GM21825 (cell line): ENCODE measurements around the gene CCDC127.
A peak's percentile ranks its signal among the peaks of the same experiment; 100 is the strongest.
"Not testable (repeated sequence)": the region's sequence is repeated elsewhere in the genome, so short reads cannot be mapped to it uniquely, and the experiment has no call there.

ENCODE experiments used
- ATAC-seq: cut with Tn5 transposase; IDR thresholded peaks from one replicate; pipeline ENCODE4 v1.9.1; 2021; ENCODE audit warnings: mild to moderate bottlenecking, moderate library complexity; ENCODE audit not compliant: unreplicated experiment

Gene CCDC127, protein sequence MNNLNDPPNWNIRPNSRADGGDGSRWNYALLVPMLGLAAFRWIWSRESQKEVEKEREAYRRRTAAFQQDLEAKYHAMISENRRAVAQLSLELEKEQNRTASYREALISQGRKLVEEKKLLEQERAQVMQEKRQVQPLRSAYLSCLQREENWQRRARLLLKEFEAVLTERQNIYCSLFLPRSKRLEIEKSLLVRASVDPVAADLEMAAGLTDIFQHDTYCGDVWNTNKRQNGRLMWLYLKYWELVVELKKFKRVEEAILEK

DNA sequence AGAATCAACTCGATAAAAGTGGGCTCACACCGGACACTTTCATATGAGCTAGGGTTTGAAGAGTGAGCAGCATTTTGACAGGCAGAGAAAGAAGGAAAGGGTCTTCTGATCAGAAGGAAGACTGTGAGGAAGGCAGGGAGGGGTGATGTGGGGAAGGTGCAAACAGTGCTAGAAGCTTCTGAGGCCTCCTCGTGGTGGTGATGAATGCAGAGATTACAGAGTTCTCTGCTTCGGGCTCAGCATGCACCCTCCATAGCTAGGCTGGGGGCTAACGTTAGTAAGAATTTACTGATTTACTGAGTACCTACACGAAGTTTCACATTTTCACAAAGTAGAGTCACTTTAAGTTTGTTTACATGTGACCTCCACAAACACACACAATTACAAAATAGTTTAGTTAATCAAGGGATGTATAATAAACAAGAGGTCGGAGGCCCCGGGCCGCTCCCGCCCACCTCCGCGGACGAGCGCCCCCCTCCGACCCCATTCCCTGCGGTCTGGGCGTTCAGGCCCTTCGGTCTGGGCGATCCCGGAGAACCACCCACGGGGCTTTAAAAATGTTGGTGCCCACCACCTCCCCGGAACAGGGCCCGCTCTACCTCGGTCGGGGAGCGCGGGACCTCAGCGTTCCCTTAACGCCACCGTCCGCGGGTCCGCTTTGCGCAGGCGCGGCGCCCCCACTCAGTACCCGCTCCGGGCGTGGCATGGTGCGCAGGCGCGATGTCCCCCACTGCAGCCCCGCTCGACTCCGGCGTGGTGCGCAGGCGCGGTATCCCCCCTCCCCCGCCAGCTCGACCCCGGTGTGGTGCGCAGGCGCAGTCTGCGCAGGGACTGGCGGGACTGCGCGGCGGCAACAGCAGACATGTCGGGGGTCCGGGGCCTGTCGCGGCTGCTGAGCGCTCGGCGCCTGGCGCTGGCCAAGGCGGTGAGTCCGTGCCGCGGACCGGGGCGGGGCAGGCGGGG is at the start of gene CCDC127, which contains the start of gene SDHA:
Gene CCDC127, minus strand, starts transcription at position 660 of the 963 bp plus-strand sequence. CDS start 1,304 bp downstream, outside the sequence.
Gene SDHA, plus strand, starts transcription at position 827 of the 963 bp plus-strand sequence. Its CDS starts 36 bp downstream, at position 863.
- ATAC-seq: peak; percentile 71

DNA sequence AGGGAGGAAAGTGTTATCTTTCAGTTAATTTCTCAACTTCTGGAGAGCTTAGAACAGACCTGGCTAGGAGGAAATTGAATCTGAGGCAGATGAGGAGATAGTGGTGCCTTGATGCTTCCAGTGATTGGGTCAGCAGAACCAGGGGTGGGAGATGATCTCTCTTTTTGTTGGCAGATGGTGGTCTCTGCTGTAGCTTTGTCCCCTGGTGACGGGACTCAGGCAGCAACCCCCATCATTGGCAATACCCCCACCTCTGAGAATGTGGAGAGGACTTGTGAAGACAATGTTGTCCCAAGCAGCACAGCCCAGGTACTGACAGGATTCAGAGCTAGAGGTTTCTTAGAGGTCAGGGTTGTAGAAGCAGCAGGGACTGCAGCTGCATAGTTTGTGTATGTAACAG is 49.8 kb upstream of the CCDC127 start:
- ATAC-seq: no peak

DNA sequence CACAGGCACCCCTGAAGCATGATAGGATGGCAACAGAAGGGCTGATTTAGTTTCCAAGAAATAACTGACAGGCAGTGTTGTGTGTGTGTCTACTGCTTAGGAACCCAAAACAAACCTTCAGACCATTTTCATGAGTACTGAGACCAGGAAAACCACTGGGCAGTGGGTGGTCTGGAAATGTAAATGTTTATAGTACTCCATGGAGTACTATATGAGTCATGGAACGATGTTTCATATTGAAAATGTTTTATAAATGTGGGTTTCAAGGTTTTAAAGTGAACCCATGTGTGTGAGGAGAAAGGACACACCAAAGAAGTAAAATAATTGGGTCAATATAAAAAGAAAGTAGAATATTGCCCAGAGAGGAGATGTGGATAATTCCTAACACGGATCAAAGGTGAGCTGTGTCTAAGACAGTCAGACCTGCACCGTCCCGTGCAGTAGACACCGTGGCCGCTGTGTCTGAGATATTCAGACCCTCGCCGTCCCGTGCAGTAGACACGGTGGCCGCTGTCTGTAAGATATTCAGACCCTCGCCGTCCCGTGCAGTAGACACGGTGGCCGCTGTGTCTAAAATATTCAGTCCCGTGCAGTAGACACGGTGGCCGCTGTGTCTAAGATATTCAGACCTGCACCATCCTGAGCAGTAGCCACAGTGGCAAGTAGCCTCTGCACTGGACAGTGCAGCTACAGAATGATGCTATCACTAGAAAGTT is 48.5 kb upstream of the CCDC127 start:
- ATAC-seq: not testable (repeated sequence)

DNA sequence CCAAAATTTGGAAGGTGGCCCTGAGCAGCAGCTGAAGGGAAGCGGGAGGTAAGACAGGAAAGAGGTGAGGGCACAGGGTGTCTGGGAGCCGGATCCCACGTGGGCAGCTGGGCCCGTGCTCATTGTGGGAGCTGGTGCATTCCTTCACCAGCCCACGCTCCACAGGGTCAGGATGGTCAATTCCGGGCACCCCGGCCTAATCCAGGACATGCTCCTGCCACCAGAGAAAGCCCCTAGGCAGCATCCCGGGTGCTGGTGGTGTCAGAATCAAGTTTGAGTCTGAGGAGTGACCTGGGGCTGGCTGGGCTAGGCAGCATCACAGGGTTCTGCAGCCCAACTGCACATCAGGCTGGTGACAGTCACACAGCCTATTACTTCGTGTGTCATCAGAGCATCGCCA is 46.4 kb upstream of the CCDC127 start:
- ATAC-seq: no peak

DNA sequence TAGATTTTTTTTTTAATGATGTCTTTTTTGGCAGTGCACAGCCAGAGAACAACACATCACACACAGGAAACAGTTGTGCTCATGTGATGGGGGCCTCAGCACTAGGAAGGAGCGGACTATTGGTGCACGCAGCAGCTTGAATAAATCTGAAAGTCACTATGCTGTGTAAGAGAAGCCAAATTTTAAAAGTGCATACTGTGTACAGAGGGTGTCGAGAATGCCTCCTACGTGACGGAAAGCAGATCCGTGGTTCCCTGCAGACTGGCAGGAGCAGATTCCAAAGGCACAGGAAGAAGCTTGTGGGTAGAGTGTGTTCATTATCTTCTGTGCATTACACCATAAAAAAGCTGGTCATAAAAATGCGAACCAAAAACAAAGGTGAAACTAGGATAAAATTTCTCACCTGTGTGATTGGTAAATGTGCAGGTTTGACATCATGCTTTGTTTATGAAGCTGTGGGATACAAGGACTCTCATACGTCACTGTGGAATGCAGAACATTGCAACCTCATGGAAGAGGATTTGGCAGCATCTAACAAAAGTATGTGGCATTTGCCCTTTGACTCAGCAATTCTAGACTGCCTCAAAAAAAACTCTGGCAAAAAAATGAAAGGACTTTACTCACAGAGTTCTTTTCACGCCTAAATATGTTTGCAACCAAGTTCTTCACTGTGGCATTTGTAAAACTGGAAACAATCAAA is 45.5 kb upstream of the CCDC127 start:
- ATAC-seq: not testable (repeated sequence)

DNA sequence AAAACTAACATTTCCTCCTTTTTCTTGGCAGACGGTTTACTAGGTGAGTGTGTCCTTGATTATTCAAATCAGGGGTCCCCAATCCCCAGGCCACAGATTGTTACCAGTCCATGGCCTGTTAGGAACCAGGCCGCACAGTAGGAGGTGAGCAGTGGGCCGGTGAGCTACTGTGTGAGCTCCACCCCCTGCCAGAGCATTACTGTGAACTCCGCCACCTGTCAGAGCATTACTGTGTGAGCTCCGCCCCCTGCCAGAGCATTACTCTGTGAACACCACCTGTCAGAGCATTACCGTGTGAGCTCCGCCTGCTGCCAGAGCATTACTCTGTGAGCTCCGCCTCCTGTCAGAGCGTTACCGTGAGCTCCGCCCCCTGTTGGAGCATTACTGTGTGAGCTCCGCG is 39.2 kb upstream of the CCDC127 start:
- ATAC-seq: no peak

DNA sequence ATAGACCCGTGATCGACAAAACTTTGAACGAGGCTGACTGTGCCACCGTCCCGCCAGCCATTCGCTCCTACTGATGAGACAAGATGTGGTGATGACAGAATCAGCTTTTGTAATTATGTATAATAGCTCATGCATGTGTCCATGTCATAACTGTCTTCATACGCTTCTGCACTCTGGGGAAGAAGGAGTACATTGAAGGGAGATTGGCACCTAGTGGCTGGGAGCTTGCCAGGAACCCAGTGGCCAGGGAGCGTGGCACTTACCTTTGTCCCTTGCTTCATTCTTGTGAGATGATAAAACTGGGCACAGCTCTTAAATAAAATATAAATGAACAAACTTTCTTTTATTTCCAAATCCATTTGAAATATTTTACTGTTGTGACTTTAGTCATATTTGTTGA is 38.4 kb upstream of the CCDC127 start:
- not testable (repeated sequence) for ATAC-seq

DNA sequence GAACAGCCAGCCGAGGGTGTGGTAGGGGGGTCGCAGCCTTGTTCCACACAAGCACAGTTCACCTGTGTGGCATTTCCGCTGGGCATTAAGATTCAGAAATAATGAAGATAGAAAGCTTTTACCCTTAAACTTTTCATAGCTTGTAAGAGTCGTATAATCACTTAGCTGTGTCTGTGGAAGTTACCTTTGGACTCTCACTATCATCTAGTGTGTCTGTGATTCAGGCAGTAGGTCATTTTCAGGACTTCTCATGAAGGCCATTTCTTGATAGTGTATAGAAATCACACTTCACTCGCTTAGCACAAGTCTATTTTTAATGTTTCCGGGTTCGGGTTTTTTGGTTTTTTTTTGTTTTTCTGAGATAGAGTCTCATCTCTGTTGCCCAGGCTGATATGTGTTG is 37.2 kb upstream of the CCDC127 start:
- not testable (repeated sequence) for ATAC-seq

DNA sequence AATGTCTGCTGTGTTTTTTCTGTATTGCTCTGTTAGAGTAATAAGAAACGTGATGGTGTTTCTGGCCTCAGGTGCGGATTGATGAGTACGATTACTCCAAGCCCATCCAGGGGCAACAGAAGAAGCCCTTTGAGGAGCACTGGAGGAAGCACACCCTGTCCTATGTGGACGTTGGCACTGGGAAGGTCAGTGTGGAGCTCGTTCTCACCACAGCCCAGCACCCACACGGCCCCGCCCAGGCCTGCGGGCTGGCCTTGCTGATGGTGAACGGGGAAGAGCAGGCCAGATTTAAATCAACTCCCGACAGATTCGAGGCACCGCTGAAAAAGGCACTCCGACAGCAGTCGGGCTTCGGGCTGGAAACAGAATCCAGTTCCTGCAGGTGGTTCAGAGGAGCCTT is 36.4 kb upstream of the CCDC127 start:
- ATAC-seq: not testable (repeated sequence)

DNA sequence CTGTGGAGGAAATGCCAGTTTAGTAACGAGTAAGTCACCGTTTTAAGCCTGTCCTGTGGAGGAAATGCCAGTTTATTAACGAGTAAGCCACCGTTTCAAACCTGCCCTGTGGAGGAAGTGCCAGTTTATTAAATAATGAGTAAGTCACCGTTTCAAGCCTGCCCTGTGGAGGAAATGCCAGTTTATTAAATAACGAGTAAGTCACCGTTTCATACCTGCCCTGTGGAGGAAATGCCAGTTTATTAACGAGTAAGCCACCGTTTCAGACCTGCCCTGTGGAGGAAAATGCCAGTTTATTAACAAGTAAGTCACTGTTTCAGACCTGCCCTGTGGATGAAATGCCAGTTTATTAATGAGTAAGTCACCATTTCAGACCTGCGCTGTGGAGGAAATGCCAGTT is 34.6 kb upstream of the CCDC127 start:
- no peak for ATAC-seq

DNA sequence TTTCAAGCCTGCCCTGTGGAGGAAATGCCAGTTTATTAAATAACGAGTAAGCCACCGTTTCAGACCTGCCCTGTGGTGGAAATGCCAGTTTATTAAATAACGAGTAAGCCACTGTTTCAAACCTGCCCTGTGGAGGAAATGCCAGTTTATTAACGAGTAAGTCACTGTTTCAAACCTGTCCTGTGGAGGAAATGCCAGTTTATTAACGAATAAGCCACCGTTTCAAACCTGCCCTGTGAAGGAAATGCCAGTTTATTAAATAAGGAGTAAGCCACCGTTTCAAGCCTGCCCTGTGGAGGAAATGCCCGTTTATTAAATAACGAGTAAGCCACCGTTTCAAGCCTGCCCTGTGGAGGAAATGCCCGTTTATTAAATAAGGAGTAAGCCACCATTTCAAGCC is 34.0 kb upstream of the CCDC127 start:
- ATAC-seq: not testable (repeated sequence)

DNA sequence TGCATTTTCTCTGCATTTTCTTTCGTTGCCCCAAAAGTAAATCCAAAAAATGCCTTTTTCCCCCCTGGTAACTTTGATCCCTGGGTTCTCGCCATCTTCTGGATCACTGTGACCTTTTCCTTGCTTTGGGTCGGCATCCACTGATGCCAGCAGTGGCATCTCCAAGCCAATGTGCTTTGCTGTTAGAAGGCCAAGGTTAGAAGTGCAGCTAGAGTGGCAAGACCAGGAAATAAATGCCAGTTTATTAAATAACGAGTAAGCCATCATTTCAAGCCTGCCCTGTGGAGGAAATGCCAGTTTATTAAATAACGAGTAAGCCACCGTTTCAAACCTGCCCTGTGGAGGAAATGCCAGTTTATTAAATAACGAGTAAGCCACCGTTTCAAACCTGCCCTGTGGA is 33.6 kb upstream of the CCDC127 start:
- ATAC-seq: not testable (repeated sequence)

DNA sequence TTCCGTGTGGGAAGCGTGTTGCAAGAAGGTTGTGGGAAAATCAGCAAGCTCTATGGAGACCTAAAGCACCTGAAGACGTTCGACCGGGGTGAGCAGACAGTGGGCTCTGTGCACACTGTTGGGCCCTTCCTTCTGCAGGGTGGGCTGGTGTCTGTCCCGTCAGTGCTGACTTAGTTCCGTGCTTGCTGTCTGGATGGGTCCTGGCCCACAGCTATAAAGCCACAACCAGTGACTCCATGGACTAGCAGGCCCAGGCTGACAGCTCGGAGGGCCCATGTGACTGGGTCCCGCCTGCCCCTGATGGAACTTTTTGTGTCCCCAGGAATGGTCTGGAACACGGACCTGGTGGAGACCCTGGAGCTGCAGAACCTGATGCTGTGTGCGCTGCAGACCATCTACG is 33.1 kb upstream of the CCDC127 start:
- ATAC-seq: not testable (repeated sequence)

DNA sequence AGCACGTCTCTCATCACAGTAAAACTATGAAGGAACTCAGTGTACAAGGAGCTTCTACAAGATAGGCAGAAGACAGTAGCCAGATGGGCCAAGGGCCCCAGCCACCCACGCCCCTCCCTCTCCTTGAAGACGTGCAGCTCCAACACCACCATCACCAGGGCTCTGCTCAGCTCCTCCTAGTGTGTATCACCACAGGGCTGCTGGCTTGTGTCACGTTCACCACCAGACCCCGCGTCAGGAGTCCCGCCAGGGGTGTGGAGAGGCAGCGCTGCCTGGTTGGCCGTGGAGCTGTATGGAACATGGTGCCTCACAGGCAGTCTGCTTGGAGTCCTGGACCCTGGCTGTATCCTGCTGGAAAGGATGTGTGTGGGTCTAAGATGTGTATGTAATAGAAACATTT is 32.4 kb upstream of the CCDC127 start:
- ATAC-seq: not testable (repeated sequence)

DNA sequence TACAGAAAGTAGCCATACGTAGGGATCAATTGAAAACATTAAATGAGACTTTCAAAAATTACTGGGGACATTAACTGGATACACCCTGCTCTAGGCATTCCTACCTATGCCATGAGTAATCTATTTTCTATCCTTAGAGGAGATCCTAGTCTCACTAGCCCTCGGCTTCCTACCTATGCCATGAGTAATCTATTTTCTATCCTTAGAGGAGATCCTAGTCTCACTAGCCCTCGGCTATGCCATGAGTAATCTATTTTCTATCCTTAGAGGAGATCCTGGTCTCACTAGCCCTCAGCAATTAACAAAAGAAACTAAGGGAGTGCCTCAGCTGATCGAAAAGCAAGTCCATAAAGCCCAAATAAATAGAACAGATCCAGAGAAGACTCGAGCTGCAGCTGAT is 27.8 kb upstream of the CCDC127 start:
- not testable (repeated sequence) for ATAC-seq

DNA sequence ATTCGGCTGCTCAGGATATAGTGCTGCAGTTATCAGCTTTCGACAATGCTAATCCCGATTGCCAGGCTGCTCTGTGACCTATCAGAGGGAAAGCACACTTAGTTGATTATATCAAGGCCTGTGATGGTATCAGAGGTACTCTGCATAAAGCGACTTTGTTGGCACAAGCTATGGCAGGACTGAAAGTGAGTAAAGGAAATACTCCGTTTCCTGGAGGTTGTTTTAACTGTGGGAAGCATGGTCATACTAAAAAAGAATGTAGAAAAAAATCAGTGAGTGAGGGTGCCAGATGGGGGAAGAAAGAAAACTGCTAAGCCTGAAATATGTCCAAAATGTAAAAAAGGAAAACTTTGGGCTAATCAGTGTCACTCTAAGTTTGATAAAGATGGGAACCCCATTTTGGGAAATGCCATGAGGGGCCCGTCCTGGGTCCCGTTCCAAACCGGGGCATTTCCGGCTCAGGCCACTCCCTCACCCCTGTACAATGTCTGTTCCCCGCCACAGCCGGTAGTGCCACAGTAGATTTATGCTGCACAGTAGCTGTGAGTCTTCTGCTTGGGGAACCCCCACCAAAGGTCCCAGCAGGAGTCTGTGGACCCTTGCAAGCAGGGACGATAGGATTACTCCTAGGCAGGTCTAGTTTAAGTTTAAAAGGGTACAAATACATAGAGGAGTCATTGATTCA is 25.9 kb upstream of the CCDC127 start:
- not testable (repeated sequence) for ATAC-seq

DNA sequence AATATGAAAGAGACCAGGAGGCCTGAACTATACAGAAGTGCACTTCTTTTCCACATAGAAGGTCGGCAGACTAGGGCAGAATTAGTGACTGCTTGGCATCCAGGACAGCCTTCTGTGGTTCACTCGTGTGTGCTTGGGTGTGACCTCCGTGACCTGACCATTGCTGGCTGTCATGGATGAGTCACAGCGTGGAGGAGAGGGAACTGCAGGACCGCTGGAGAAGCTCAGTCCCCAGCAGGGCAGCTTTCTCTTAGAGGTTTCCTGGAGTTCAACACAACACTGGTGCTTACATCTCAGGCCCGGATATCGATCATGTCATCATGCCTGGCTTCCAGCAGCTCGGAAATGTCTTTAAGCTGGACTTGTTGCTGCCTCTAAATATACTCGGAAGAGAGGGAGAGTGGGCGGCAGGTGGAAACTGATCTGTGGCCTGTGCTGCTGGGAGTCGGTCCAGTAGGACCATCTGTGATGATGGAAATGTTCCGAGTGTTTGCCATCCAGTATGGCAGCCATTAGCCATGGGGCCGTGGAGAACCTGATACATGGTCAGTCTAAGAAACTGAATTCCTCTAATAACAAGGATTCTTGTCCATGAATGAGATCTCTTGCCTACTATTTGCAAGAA is 23.2 kb upstream of the CCDC127 start:
- ATAC-seq: not testable (repeated sequence)

DNA sequence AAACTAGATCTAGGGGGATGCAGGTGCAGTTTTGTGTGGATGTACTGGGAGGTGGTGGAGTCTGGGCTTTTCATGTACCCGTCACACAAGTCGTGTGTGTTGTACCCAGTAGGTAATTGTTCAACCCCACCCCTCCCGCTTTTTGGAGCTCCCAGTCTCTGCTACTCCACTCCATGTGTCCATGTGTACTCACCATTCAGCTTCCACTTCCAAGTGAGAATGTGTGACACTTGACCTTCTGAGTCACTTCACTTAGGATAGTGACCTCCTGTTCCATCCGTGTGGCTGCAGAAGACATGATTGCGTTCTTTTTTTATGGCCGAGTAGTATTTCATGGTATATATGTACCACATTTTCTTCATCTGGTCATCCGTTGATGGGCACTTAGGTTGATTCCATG is 22.6 kb upstream of the CCDC127 start:
- not testable (repeated sequence) for ATAC-seq

DNA sequence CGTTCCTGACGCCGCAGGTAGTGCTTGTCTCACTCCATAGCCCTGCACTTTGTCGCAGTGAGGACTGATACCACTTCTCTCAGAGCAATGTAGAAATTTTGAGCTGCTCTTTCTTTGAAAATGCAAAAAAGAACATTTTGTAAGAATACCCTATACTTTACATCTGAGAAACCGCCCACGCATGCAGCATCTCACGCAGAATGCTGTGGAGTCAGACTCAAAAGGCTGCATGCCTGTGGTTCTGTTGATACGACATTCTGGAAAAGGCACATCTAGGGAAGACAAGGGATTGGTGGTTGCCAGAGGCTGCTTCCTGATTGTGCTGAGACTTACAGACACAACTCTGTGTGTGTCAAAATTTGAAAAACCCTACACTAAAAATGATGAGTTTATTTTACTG is 20.0 kb upstream of the CCDC127 start:
- not testable (repeated sequence) for ATAC-seq
